ENCODE results near the gene WDR5.

- TF ChIP-seq POLR2AphosphoS5 (IDR thresholded peaks at IDR 0.05; ENCODE audit: borderline replicate concordance, low read depth, low read length) (no peak), EZH2 (IDR thresholded peaks at IDR 0.05) (no peak), FOXP2 (optimal IDR thresholded peaks at IDR 0.05; ENCODE audit: control extremely low read depth, extremely low read length, insufficient read depth) (no peak)
Observed at GRCh38 chr9:134187110-134187531, 51.2 kb downstream of the WDR5 start.

Data from SK-N-MC (cell line).